HepG2 (cell line): Measurements from ENCODE around the gene EPDR1. TPM values are rescaled to one million over a fixed set of nuclear protein-coding genes. Genes with fewer than 3 reads are reported as not detected.

Source experiments
- AKAP8 ChIP-seq: sonication (generic); formaldehyde crosslinking; IDR thresholded peaks from 2 replicates; pipeline ENCODE4 v1.5.1; 2020; ENCODE audit warnings: mild to moderate bottlenecking, missing genetic modification reagents
- CEBPZ ChIP-seq: IDR thresholded peaks from 2 replicates; pipeline ENCODE4 v1.6.1; 2012; ENCODE audit warnings: low read length, improper control_type of control experiment
- KDM1A ChIP-seq: IDR thresholded peaks from 2 replicates; pipeline ENCODE4 v1.6.1; 2016; ENCODE audit warnings: missing compliant biosample characterization
- KLF13 ChIP-seq: sonication (generic); formaldehyde crosslinking; IDR thresholded peaks from 2 replicates; pipeline ENCODE4 v1.4.0; 2020; ENCODE audit warnings: mild to moderate bottlenecking, missing genetic modification reagents
- NR3C1 ChIP-seq: sonication (generic); formaldehyde crosslinking; IDR thresholded peaks from 2 replicates; pipeline ENCODE4 v1.4.0; 2020; ENCODE audit warnings: missing genetic modification reagents
- POGZ ChIP-seq: sonication (generic); formaldehyde crosslinking; IDR thresholded peaks from 2 replicates; pipeline ENCODE4 v1.4.0; 2020; ENCODE audit warnings: mild to moderate bottlenecking, missing genetic modification reagents
- POLR2AphosphoS5 ChIP-seq: IDR thresholded peaks from 2 replicates; pipeline ENCODE4 v1.6.1; 2012; ENCODE audit warnings: low read depth, low read length
- TARDBP ChIP-seq: sonication (generic); formaldehyde crosslinking; IDR thresholded peaks from 2 replicates; pipeline ENCODE4 v1.8.0; 2022; ENCODE audit warnings: mild to moderate bottlenecking, missing genetic modification reagents
- TFDP2 ChIP-seq: sonication (generic); formaldehyde crosslinking; IDR thresholded peaks from 2 replicates; pipeline ENCODE4 v1.4.0; 2020; ENCODE audit warnings: missing genetic modification reagents
- ZNF224 ChIP-seq: sonication (generic); formaldehyde crosslinking; IDR thresholded peaks from 2 replicates; pipeline ENCODE4 v1.5.0; 2020; ENCODE audit warnings: mild to moderate bottlenecking, missing genetic modification reagents
- ZNF468 ChIP-seq: sonication (generic); formaldehyde crosslinking; IDR thresholded peaks from 2 replicates; pipeline ENCODE4 v1.8.0; 2022; ENCODE audit warnings: mild to moderate bottlenecking, moderate library complexity, missing genetic modification reagents
- ZNF605 ChIP-seq: sonication (generic); formaldehyde crosslinking; IDR thresholded peaks from 2 replicates; pipeline ENCODE4 v1.8.0; 2022; ENCODE audit warnings: mild to moderate bottlenecking, missing genetic modification reagents
- ZNF737 ChIP-seq: sonication (generic); formaldehyde crosslinking; IDR thresholded peaks from 2 replicates; pipeline ENCODE4 v1.5.0; 2020; ENCODE audit warnings: missing genetic modification reagents, mild to moderate bottlenecking, borderline replicate concordance
- ZNF747 ChIP-seq: sonication (generic); formaldehyde crosslinking; IDR thresholded peaks from 2 replicates; pipeline ENCODE4 v1.8.1; 2023; ENCODE audit warnings: missing genetic modification reagents, mild to moderate bottlenecking, borderline replicate concordance
- ZNF781 ChIP-seq: sonication (generic); formaldehyde crosslinking; IDR thresholded peaks from 2 replicates; pipeline ENCODE4 v1.5.1; 2020; ENCODE audit warnings: borderline replicate concordance, mild to moderate bottlenecking, missing genetic modification reagents; ENCODE audit errors: not compliant biosample characterization
- polyA plus RNA-seq, 8 experiments: library from polyadenylated mRNA; depleted of rRNA in 3 of 8; stranded (reverse) in 7 of 8; unstranded in 1 of 8; fragments of >200 nt; fragmentation: Illumina TruSeq in 4 of 8; extraction: Trizol in 4 of 8; gene quantifications; 2 replicates each; pipeline versions ENCODE4 v1.2.1 to v1.2.3, GENCODE V29; 2011 to 2016; ENCODE audit warnings: low read depth in 4 of 8, missing spikeins in 1 of 8, mixed read lengths in 1 of 8; ENCODE audit not compliant: insufficient read depth in 1 of 8
- total RNA-seq, 5 experiments: library from RNA; depleted of rRNA; stranded (reverse); fragments of >200 nt; fragmentation: Illumina TruSeq; extraction: Trizol; gene quantifications; 2 replicates each; pipeline ENCODE4 v1.2.3, GENCODE V29; 2016; ENCODE audit warnings: low read depth in 1 of 5
- TF ChIP-seq, protein P1 (sequence below): sonication (generic); formaldehyde crosslinking; conservative IDR thresholded peaks from 2 replicates; pipeline ENCODE4 v1.4.0; 2020; ENCODE audit warnings: missing genetic modification reagents
- TF ChIP-seq, protein P2 (sequence below): sonication (generic); formaldehyde crosslinking; IDR thresholded peaks from 2 replicates; pipeline ENCODE4 v1.4.0; 2020; ENCODE audit warnings: missing genetic modification reagents, mild to moderate bottlenecking, borderline replicate concordance
- TF ChIP-seq, protein P3 (sequence below): sonication (generic); formaldehyde crosslinking; IDR thresholded peaks from 2 replicates; pipeline ENCODE4 v1.5.0; 2020; ENCODE audit warnings: mild to moderate bottlenecking, missing genetic modification reagents
- TF ChIP-seq, protein P4 (sequence below): sonication (generic); formaldehyde crosslinking; IDR thresholded peaks from 2 replicates; pipeline ENCODE4 v1.8.1; 2023; ENCODE audit warnings: missing genetic modification reagents, mild to moderate bottlenecking, borderline replicate concordance

The EPDR1 gene
- total and polyA plus RNA-seq, 2 of the 13 experiments (the other 11 are each of a cell fraction or from before 2014, with no cell fraction given) = 38.3 to 50.2 TPM

DNA sequence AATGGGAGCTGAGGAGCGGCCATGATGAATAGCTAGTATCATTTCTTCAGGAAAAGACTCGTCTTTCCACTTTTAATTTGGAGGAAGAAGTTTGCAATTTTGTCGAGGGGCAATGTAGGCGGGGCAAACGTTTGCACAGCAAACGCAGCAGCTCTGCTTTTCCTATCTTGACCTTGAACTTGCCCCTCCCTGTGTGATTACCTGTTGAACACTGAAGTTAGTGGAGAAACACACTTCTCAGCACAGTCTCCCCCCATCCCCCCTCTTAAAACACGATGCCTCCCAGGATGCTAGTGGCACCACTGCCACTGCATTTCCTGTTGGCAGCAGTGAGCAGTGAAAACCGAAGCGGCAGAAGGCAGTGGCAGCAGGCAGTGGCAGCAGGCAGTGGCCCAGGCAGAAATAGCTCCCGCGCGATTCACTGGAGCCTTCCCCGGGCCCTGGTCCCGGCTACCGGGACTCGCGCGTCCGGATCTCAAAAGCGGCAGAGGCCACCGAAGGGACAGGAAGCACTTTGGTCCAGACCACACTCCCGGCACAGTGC lies at the start of gene EPDR1 (continued):
- TF ChIP-seq, protein P1, sequence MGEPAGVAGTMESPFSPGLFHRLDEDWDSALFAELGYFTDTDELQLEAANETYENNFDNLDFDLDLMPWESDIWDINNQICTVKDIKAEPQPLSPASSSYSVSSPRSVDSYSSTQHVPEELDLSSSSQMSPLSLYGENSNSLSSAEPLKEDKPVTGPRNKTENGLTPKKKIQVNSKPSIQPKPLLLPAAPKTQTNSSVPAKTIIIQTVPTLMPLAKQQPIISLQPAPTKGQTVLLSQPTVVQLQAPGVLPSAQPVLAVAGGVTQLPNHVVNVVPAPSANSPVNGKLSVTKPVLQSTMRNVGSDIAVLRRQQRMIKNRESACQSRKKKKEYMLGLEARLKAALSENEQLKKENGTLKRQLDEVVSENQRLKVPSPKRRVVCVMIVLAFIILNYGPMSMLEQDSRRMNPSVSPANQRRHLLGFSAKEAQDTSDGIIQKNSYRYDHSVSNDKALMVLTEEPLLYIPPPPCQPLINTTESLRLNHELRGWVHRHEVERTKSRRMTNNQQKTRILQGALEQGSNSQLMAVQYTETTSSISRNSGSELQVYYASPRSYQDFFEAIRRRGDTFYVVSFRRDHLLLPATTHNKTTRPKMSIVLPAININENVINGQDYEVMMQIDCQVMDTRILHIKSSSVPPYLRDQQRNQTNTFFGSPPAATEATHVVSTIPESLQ = no peak
- 0 out of 2 replicates have a peak, but pooled peaks have one; percentile 40 for TF ChIP-seq TARDBP
- TF ChIP-seq, protein P2, sequence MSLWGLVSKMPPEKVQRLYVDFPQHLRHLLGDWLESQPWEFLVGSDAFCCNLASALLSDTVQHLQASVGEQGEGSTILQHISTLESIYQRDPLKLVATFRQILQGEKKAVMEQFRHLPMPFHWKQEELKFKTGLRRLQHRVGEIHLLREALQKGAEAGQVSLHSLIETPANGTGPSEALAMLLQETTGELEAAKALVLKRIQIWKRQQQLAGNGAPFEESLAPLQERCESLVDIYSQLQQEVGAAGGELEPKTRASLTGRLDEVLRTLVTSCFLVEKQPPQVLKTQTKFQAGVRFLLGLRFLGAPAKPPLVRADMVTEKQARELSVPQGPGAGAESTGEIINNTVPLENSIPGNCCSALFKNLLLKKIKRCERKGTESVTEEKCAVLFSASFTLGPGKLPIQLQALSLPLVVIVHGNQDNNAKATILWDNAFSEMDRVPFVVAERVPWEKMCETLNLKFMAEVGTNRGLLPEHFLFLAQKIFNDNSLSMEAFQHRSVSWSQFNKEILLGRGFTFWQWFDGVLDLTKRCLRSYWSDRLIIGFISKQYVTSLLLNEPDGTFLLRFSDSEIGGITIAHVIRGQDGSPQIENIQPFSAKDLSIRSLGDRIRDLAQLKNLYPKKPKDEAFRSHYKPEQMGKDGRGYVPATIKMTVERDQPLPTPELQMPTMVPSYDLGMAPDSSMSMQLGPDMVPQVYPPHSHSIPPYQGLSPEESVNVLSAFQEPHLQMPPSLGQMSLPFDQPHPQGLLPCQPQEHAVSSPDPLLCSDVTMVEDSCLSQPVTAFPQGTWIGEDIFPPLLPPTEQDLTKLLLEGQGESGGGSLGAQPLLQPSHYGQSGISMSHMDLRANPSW (CRISPR knock-in tag) = no peak
- no peak for TF ChIP-seq ZNF781
- no peak for TF ChIP-seq ZNF224 (CRISPR knock-in tag)
- TF ChIP-seq KLF13 (CRISPR knock-in tag) = 0 out of 2 replicates have a peak, but pooled peaks have one; percentile 18
- TF ChIP-seq TFDP2 = no peak
- no peak for TF ChIP-seq AKAP8 (CRISPR knock-in tag)
- TF ChIP-seq, protein P3, sequence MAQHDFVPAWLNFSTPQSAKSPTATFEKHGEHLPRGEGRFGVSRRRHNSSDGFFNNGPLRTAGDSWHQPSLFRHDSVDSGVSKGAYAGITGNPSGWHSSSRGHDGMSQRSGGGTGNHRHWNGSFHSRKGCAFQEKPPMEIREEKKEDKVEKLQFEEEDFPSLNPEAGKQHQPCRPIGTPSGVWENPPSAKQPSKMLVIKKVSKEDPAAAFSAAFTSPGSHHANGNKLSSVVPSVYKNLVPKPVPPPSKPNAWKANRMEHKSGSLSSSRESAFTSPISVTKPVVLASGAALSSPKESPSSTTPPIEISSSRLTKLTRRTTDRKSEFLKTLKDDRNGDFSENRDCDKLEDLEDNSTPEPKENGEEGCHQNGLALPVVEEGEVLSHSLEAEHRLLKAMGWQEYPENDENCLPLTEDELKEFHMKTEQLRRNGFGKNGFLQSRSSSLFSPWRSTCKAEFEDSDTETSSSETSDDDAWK = no peak
- no peak for TF ChIP-seq POGZ (CRISPR knock-in tag)
- TF ChIP-seq, protein P4, sequence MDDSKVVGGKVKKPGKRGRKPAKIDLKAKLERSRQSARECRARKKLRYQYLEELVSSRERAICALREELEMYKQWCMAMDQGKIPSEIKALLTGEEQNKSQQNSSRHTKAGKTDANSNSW = no peak
- TF ChIP-seq POLR2AphosphoS5 = peak; percentile 58
- TF ChIP-seq NR3C1 (CRISPR knock-in tag) = no peak
- 0 out of 2 replicates have a peak, but pooled peaks have one; percentile 37 for TF ChIP-seq KDM1A (CRISPR knock-in tag)
- TF ChIP-seq ZNF468 (CRISPR knock-in tag) = no peak
- no peak for TF ChIP-seq ZNF747 (CRISPR knock-in tag)
- no peak for TF ChIP-seq ZNF737 (CRISPR knock-in tag)
- 0 out of 2 replicates have a peak, but pooled peaks have one; percentile 17 for TF ChIP-seq ZNF605
- no peak for TF ChIP-seq CEBPZ
